Smooth muscle cell (in vitro differentiated cells): ENCODE data around the gene FAM151A. TPM values are rescaled to one million over a fixed set of nuclear protein-coding genes. Genes with fewer than 3 reads are reported as not detected.

Experiments used
- DNase-seq: peaks from one replicate; lab custom pipeline; 2025; ENCODE audit not compliant: unreplicated experiment; lab: John Stamatoyannopoulos, UW
- H2AFZ ChIP-seq: fragments of 200-600 bp; sonication (generic); 2 replicates; pipeline ENCODE4 v1.6.0; 2016; ENCODE audit warnings: antibody characterized with exemption, low read depth, mild to moderate bottlenecking
- H3F3A ChIP-seq: fragments of 200-600 bp; sonication (generic); 2 replicates; pipeline ENCODE4 v1.6.0; 2017; ENCODE audit warnings: antibody characterized with exemption, low read depth
- H3K27ac ChIP-seq: fragments of 200-600 bp; sonication (generic); 2 replicates; pipeline ENCODE4 v1.5.1; 2016; ENCODE audit warnings: low read depth, mild to moderate bottlenecking
- H3K27me3 ChIP-seq: fragments of 200-600 bp; sonication (generic); 2 replicates; pipeline ENCODE4 v1.6.1; 2016; ENCODE audit warnings: low read depth, mild to moderate bottlenecking
- H3K36me3 ChIP-seq: fragments of 200-600 bp; sonication (generic); 2 replicates; pipeline ENCODE4 v1.5.1; 2016; ENCODE audit warnings: low read depth
- H3K4me1 ChIP-seq: fragments of 200-600 bp; sonication (generic); 2 replicates; pipeline ENCODE4 v1.5.1; 2016; ENCODE audit warnings: low read depth
- H3K4me2 ChIP-seq: fragments of 200-600 bp; sonication (generic); 2 replicates; pipeline ENCODE4 v1.6.0; 2016; ENCODE audit warnings: mild to moderate bottlenecking
- H3K4me3 ChIP-seq: fragments of 200-600 bp; sonication (generic); 2 replicates; pipeline ENCODE4 v1.5.1; 2016; ENCODE audit warnings: mild to moderate bottlenecking
- H3K79me2 ChIP-seq: fragments of 200-600 bp; sonication (generic); 2 replicates; pipeline ENCODE4 v1.6.0; 2016; ENCODE audit warnings: low read depth, mild to moderate bottlenecking
- H3K9ac ChIP-seq: fragments of 200-600 bp; sonication (generic); 2 replicates; pipeline ENCODE4 v1.6.0; 2016; ENCODE audit warnings: low read depth
- H3K9me3 ChIP-seq: fragments of 200-600 bp; sonication (generic); replicated peaks from 2 replicates; pipeline ENCODE4 v1.5.1; 2016; ENCODE audit warnings: low read depth
- H4K20me1 ChIP-seq: fragments of 200-600 bp; sonication (generic); 2 replicates; pipeline ENCODE4 v1.6.0; 2016; ENCODE audit warnings: low read depth
- WGBS: methylation state at CpG from one replicate; pipeline ENCODE4 v1.1.7; 2016; ENCODE audit warnings: low lambda C conversion rate; 5-methylcytosine and 5-hydroxymethylcytosine counted together
- polyA plus RNA-seq: library from polyadenylated mRNA; unstranded; fragments of >200 nt; fragmentation: Nextera tagmentation; extraction: Ambion mirVana; gene quantifications from 2 replicates; pipeline ENCODE4 v1.2.1, GENCODE V29; 2016
- total RNA-seq: library from RNA; depleted of rRNA; stranded (reverse); fragments of >200 nt; gene quantifications from 2 replicates; pipeline ENCODE4 v1.2.3, GENCODE V29; 2014
- TF ChIP-seq, protein P1 (sequence below): fragments of 200-600 bp; sonication (generic); IDR thresholded peaks from 2 replicates; pipeline ENCODE4 v1.5.1; 2017; ENCODE audit warnings: borderline replicate concordance, mild to moderate bottlenecking, antibody characterized with exemption; ENCODE audit not compliant: insufficient read depth, poor library complexity, severe bottlenecking

Gene FAM151A
- total and polyA plus RNA-seq, 2 experiments from 2014 or later: not detected

DNA sequence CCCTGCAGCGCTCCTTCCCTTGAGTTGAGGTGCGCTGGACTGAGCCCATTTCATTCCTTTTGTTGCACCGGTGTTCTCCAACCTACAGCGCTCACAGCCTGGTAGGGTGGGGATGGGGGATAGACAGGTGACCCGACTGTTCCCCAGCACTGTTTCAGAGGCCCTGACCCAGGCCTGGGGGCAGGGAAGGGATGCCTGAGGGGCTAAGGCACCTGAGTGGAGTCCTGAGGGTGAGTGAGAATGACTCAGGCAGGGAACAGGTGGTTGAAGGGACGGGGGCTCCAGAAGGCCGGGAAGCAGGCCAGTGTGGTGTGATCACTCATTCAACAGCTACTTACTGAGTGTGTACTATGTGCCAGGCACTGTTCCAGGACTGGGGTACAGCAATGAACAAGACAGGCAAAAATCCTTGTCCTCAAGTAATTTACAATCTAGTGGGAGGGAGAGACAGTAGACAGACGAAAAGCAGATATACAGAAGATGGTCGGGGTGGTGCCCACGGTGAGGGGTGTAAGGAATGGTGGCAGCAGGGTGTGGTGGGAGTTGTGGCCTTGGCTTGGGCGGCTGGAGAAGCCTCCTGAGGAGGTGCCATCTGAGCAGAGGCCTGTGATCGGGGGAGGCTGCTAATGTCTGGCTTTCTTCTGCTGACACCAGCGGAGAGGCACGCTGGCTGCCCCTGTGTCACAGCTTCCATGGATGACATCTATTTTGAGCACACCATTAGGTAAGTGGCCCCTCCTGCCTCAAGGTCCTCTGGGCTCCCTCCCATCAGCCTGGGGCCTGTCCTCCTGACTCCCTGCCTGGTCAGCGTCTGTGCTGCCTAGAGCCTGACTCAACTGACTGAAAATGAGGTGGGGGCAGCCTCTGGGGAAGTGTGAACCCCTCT, 37.9 kb downstream of the FAM151A start:
- TF ChIP-seq, protein P1, sequence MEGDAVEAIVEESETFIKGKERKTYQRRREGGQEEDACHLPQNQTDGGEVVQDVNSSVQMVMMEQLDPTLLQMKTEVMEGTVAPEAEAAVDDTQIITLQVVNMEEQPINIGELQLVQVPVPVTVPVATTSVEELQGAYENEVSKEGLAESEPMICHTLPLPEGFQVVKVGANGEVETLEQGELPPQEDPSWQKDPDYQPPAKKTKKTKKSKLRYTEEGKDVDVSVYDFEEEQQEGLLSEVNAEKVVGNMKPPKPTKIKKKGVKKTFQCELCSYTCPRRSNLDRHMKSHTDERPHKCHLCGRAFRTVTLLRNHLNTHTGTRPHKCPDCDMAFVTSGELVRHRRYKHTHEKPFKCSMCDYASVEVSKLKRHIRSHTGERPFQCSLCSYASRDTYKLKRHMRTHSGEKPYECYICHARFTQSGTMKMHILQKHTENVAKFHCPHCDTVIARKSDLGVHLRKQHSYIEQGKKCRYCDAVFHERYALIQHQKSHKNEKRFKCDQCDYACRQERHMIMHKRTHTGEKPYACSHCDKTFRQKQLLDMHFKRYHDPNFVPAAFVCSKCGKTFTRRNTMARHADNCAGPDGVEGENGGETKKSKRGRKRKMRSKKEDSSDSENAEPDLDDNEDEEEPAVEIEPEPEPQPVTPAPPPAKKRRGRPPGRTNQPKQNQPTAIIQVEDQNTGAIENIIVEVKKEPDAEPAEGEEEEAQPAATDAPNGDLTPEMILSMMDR: no peak
- H2AFZ ChIP-seq: no peak overlapping the region
- H3K27me3 ChIP-seq: no peaks in the 10 kb centered on the region
- H3F3A ChIP-seq: no peaks in the 10 kb centered on the region
- no peaks in the 10 kb centered on the region for H3K79me2 ChIP-seq
- no peaks in the 10 kb centered on the region for H4K20me1 ChIP-seq
- H3K9ac ChIP-seq: no peak overlapping the region
- no peak overlapping the region for H3K4me3 ChIP-seq
- H3K36me3 ChIP-seq: no peaks in the 10 kb centered on the region
- H3K9me3 ChIP-seq: no peaks in the 10 kb centered on the region
- H3K4me1 ChIP-seq: peaks cover 6% of the 10 kb centered on the region
- H3K27ac ChIP-seq: no peak overlapping the region
- WGBS: 83% methylated on average over 15 of the region's 15 CpGs
- no peak for DNase-seq
- no peak overlapping the region for H3K4me2 ChIP-seq

DNA sequence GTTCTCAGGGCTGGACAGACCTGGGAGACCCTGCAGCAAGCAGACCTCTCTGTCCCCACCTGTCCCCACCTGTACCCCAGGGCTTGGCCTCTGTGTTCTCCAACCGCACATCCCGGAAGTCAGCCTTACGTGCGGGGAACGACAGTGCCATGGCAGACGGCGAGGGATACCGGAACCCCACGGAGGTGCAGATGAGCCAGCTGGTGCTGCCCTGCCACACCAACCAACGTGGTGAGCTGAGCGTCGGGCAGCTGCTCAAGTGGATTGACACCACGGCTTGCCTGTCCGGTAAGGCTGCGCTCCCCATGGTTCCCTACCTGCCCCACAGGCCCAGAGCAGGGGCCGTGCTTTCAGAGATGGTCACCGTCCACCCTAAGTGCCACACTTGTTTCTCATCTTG, 38.8 kb downstream of the FAM151A start:
- Histone ChIP-seq H3K4me3 (no peak overlapping the region), H3K27ac (no peak overlapping the region), H3K79me2 (no peaks in the 10 kb centered on the region), H3K4me1 (peaks cover 7% of the 10 kb centered on the region), H2AFZ (no peak overlapping the region), H3K9ac (no peak overlapping the region), H3F3A (no peaks in the 10 kb centered on the region), H3K36me3 (no peaks in the 10 kb centered on the region), H3K9me3 (no peaks in the 10 kb centered on the region), H3K4me2 (no peak overlapping the region), H3K27me3 (no peaks in the 10 kb centered on the region), H4K20me1 (no peaks in the 10 kb centered on the region)
- TF ChIP-seq, protein P1: no peak
- 94% methylated on average over 17 of the region's 17 CpGs for WGBS
- DNase-seq: no peak

DNA sequence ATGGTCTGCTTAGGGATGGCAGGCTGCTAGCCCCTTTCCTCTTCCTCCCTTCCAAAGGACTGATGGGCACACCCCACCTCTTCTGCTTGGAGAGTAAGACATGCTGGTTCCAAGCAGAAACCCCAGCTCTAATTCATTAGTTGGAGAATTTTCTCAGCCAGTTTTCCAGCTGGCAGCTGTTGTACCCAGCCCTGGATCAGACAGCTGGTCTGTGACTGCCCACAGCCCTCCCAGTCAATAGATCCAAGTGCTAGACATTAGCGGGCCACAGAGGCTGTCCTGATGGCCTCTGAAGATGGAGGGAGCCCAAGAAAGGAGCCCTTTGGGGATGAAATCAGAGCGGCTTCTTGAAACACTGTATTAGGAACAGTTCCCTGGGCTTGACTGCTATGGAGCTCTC, 39.5 kb downstream of the FAM151A start:
- no peak for DNase-seq
- Histone ChIP-seq H3K79me2 (no peaks in the 10 kb centered on the region), H3K27me3 (no peaks in the 10 kb centered on the region), H2AFZ (no peak overlapping the region), H3K27ac (no peak overlapping the region), H3K4me1 (peaks cover 14% of the 10 kb centered on the region), H3K36me3 (no peaks in the 10 kb centered on the region), H3K9ac (no peak overlapping the region), H3F3A (no peaks in the 10 kb centered on the region), H4K20me1 (no peaks in the 10 kb centered on the region), H3K4me3 (no peak overlapping the region), H3K9me3 (no peaks in the 10 kb centered on the region), H3K4me2 (no peak overlapping the region)
- TF ChIP-seq, protein P1: no peak
- 95% methylated on average over 2 of the region's 2 CpGs for WGBS

DNA sequence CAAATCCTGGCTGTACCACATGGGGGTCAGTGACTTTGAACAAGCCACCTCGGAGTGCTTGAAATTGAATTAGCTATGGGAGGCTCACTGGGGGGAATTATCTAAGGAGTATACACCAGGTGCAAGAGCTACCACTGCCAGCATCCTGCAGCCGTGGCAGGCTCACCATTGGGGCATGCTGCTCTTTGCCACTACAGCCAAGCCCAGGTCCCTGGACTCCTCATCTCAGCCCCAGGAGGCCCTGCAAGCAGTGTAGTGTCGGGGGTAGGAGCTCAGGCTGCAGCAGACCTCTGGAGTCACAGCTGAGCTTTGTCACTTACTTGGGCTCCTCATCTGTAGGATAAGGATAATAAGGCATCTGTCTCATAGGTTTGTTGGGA, 40.0 kb downstream of the FAM151A start:
- WGBS: 93% methylated on average over 3 of the region's 3 CpGs
- Histone ChIP-seq H3K4me3 (no peak overlapping the region), H4K20me1 (no peaks in the 10 kb centered on the region), H2AFZ (no peak overlapping the region), H3K4me1 (peaks cover 15% of the 10 kb centered on the region), H3K9me3 (no peaks in the 10 kb centered on the region), H3K9ac (no peak overlapping the region), H3K79me2 (no peaks in the 10 kb centered on the region), H3K36me3 (no peaks in the 10 kb centered on the region), H3K27me3 (no peaks in the 10 kb centered on the region), H3F3A (no peaks in the 10 kb centered on the region), H3K4me2 (no peak overlapping the region), H3K27ac (no peak overlapping the region)
- TF ChIP-seq, protein P1: no peak
- DNase-seq: no peak
